Breast epithelium (tissue), 4 donors: Measurements from ENCODE around the gene ELL. TPM values are rescaled to one million over a fixed set of nuclear protein-coding genes. Genes with fewer than 3 reads are reported as not detected.

Experiments
- DNase-seq, 2 donors: peaks; one replicate each; pipeline ENCODE4 v3.0.0-alpha.2; 2019; ENCODE audit warnings: low spot score in 2 of 2
- H3K27ac ChIP-seq, 2 donors: fragments of 200-600 bp; sonication (generic) in 1 of 2; one replicate each; pipeline ENCODE4 v1.5.1; 2016 to 2019; ENCODE audit warnings: mild to moderate bottlenecking in 1 of 2
- H3K27me3 ChIP-seq, 2 donors: fragments of 200-600 bp; sonication (generic) in 1 of 2; one replicate each; pipeline versions ENCODE4 v1.5.1 to v1.6.0; 2017 to 2019; ENCODE audit warnings: control low read depth in 1 of 2, mild to moderate bottlenecking in 1 of 2
- H3K36me3 ChIP-seq: fragments of 200-600 bp; one replicate; pipeline ENCODE4 v1.5.1; 2019
- H3K4me1 ChIP-seq, 2 donors: fragments of 200-600 bp; sonication (generic); one replicate each; pipeline ENCODE4 v1.5.1; 2016 to 2019; ENCODE audit warnings: control low read depth in 1 of 2
- H3K4me3 ChIP-seq, 3 donors: fragments of 200-600 bp; sonication (generic); 1 replicate in 2 of 3; 2 replicates in 1 of 3; pipeline ENCODE4 v1.5.1; 2016 to 2019; ENCODE audit warnings: mild to moderate bottlenecking in 3 of 3, moderate library complexity in 2 of 3
- H3K9me3 ChIP-seq, 2 donors: fragments of 200-600 bp; sonication (generic) in 1 of 2; one replicate each; pipeline ENCODE4 v1.5.1; 2016 to 2019; ENCODE audit warnings: control low read depth in 1 of 2
- CTCF ChIP-seq, 3 donors: fragments of 450-650 bp; IDR thresholded peaks; one replicate each; pipeline ENCODE4 v1.5.1; 2016 to 2017; ENCODE audit warnings: antibody characterized with exemption in 3 of 3, mild to moderate bottlenecking in 3 of 3, moderate library complexity in 3 of 3
- POLR2A ChIP-seq: fragments of 450-650 bp; IDR thresholded peaks from one replicate; pipeline ENCODE4 v1.6.1; 2016; ENCODE audit warnings: antibody characterized with exemption, mild to moderate bottlenecking, moderate library complexity
- POLR2AphosphoS5 ChIP-seq, 3 donors: sonication (generic); formaldehyde crosslinking; IDR thresholded peaks; one replicate each; pipeline ENCODE4 v1.6.1; 2017; ENCODE audit warnings: antibody characterized with exemption in 3 of 3
- intact Hi-C: fragments of 100-400 bp; cut with DNase I; formaldehyde crosslinking; loops from one replicate; pipeline ENCODE4 v1.15.1; 2023; ENCODE audit warnings: low total_unique reads
- total RNA-seq, 3 donors: library from RNA; depleted of rRNA; stranded (reverse); fragments of >200 nt; gene quantifications; one replicate each; pipeline ENCODE4 v1.1.0, GENCODE V29; 2016

The ELL gene
- total RNA-seq, 3 donors from 2014 or later: 13.0 to 22.3 (median 15.7) TPM

- no peak for DNase-seq
- no peak for TF ChIP-seq POLR2A
- no peak for TF ChIP-seq CTCF (IDR thresholded peaks at IDR 0.05)
- TF ChIP-seq POLR2AphosphoS5 (IDR thresholded peaks at IDR 0.05): no peak
- no peak overlapping the region for H3K4me3 ChIP-seq
- intact Hi-C loops: no loop called here
- peak overlapping the region; percentile 3 to 69 for H3K27ac ChIP-seq
- H3K4me1 ChIP-seq: peaks cover 16 to 21% of the 10 kb centered on the region in 2 donors
- H3K27me3 ChIP-seq: no peaks in the 10 kb centered on the region
- no peaks in the 10 kb centered on the region for H3K9me3 ChIP-seq
- H3K36me3 ChIP-seq: no peaks in the 10 kb centered on the region
These were observed 13.3 kb downstream of the ELL start for GRCh38 chr19:18508585-18508984.

- no peaks in the 10 kb centered on the region for H3K9me3 ChIP-seq
- no peaks in the 10 kb centered on the region for H3K36me3 ChIP-seq
- H3K4me3 ChIP-seq: peak overlapping the region in 1 of 3 donors; percentile 5
- peaks cover 21 to 23% of the 10 kb centered on the region in 2 donors for H3K4me1 ChIP-seq
- intact Hi-C loops: no loop called here
- no peak for DNase-seq
- TF ChIP-seq CTCF (IDR thresholded peaks at IDR 0.05) (no peak), POLR2A (no peak)
- peak overlapping the region; percentile 3 to 69 for H3K27ac ChIP-seq
- H3K27me3 ChIP-seq: no peaks in the 10 kb centered on the region
These were observed 14.0 kb downstream of the ELL start for GRCh38 chr19:18507727-18508440.

GRCh38 chr19:18507021-18507726 is 14.7 kb downstream of the ELL start:
- H3K4me1 ChIP-seq: peaks cover 28% of the 10 kb centered on the region in 2 donors
- no peak for TF ChIP-seq POLR2AphosphoS5 (IDR thresholded peaks at IDR 0.05)
- TF ChIP-seq CTCF (IDR thresholded peaks at IDR 0.05): no peak
- no peaks in the 10 kb centered on the region for H3K36me3 ChIP-seq
- H3K27ac ChIP-seq: peak overlapping the region; percentile 3 to 67
- peak overlapping the region in 1 of 3 donors; percentile 5 for H3K4me3 ChIP-seq
- DNase-seq: no peak
- intact Hi-C loops: no loop called here
- no peaks in the 10 kb centered on the region for H3K27me3 ChIP-seq
- no peaks in the 10 kb centered on the region for H3K9me3 ChIP-seq

- Histone ChIP-seq H3K27me3 (no peaks in the 10 kb centered on the region), H3K27ac (peak overlapping the region; percentile 26 to 67), H3K36me3 (no peaks in the 10 kb centered on the region), H3K4me3 (peak overlapping the region in 1 of 3 donors; percentile 5), H3K9me3 (no peaks in the 10 kb centered on the region), H3K4me1 (peaks cover 31 to 36% of the 10 kb centered on the region in 2 donors)
- DNase-seq: no peak
- TF ChIP-seq POLR2A (no peak), POLR2AphosphoS5 (IDR thresholded peaks at IDR 0.05) (no peak), CTCF (IDR thresholded peaks at IDR 0.05) (no peak)
- intact Hi-C loops: no loop called here
These were observed 15.6 kb downstream of the ELL start for GRCh38 chr19:18506101-18506930.
